ENCODE results near the gene RBMS3.

The RBMS3 gene

GRCh38 chr3:29280404-29281093 lies at the start of gene RBMS3:
Gene RBMS3, plus strand, starts transcription at chr3:29281071.
- DNase-seq, result peak; percentile 96

DNA sequence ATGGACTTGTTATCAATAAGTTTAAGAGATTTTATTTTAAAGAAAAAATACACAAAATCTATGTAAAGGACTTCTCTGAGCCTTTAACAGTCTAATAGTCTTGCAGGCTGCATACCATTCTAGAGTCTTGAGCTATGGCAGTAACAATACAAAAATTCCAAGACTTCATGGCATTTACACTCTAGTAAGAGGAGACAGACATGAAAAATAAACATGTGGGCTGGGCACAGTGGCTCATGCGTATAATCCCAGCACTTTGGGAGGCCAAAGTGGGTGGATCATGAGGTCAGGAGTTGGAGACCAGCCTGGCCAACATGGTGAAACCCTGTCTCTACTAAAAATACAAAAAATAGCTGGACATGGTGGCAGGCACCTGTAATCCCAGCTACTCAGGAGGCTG lies 47.7 kb upstream of the RBMS3 start:
- peak; percentile 69 for DNase-seq

DNA sequence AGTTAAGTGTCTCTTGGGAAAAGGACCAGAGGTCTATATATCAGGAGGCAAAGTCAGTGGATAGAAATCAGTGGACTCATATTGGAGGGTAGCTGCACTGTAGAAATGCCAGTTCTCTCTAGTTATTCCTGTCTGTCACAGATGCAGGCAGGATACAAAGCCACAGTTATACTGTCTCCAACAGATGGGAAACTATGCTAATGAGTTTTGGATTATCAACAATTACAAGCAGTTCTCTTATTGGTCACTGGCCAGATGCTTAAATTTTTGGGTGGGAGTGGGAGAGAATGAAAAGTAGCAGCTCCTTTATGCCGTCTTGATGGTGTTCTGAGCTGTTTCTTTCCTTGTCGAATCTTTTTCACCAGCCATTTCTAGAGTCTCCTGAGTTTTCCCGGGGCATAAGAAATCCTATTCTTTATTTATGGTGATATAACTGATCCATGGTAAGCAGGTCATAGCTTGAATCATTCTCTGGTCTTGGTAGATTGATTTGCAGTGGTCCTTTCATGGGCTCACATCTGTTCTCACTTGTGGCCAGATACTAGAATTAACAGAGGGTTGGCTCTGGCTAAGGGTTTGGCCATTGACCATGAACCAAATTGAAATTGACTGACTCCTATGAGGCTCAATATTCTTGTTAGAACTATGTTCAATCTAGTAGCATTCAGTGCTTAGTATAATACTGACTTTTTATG lies 44.6 kb upstream of the RBMS3 start:
- no peak for DNase-seq

DNA sequence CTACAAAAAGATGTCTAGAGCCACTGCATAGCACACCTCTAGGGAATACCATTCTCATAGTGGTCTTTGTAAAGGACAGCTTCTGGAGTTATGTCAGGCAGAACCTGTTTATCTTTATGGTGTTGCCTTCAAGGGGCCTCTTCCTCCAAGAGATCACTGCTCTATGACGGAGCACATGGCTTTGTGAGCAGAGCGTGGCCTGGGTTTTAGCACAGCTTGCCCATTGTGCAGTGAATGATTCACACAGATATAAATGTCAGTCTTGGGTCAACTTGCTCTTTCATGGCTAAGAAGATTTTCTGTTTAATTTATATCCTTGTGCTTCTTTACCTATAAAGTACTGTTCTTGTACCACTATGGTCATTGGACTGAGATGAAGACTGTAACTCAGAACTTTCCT lies 41.5 kb upstream of the RBMS3 start:
- DNase-seq, result no peak

- peak; percentile 80 for DNase-seq
These were observed 40.6 kb upstream of the RBMS3 start for GRCh38 chr3:29240248-29240647.

DNA sequence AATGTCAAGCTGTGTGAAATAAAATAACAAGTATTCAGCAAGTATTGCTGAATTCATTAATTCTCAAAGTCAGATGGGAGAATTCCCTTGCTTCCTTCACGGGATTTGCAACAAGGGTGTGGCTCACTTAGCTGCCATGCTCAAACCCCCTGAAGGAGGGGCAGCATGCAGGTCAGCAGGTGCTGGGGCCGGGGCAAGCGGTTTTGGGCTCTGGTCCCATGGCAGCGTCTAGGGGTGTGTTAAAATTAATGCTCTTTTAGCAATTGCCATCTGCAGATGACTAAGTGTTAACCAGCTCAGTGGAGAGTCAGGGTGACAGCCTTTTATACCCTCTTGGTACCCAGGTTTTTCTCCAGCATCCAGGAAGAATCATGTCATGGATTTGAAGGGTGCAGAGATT lies 40.0 kb upstream of the RBMS3 start:
- no peak for DNase-seq

GRCh38 chr3:29241855-29242254 lies 39.0 kb upstream of the RBMS3 start:
- DNase-seq, result no peak

DNA sequence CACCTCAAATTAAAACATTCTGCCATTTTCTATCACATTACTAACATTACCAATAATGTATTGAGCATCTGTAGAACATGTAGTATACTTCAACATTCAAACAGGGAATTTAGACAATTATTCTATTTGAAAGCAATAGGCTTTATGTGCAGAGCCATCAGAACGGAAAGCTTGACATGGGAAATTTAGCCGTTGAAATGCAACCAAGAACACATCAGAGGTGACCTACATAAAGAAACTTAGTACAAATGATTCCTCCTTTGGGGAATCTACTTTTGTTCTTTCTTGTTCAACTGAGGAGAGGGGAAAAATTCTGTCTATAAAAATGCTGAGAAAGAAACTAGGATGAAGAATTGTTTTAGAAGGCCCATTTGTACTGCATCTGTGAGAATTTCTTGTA lies 38.6 kb upstream of the RBMS3 start:
- DNase-seq, result no peak

GRCh38 chr3:29245441-29245840 lies 35.4 kb upstream of the RBMS3 start:
- no peak for DNase-seq

DNA sequence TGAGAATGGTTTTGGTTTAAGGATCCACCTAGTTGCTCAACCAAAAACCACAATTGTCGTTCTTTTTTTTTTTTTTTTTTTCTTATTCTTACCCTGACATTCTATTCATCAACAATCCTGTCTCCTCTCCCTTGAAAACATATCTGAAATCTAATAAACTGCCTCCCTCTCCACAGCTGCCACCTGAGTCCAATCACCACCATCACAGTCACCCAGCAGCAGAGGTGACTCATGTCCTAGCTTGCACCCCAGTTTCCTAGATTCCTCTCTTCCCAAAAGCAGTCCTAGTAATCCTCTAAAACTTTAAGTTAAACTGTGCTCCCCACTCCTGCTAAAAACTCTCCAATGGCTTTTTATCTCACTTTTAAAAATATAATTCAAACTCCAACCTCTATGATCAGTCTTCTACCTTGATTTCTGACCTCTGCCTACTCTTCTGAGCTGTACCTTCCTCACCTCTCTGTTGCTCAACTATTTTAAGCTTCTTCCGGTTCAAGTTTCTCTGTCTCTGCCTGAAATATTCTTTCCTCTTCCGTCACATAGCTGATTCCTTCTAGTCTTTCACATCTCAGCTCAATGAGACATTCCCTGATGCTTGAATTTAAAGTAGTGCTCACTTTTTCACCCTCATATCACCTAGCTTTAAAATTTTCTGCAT lies 33.7 kb upstream of the RBMS3 start:
- DNase-seq, result peak; percentile 50

DNA sequence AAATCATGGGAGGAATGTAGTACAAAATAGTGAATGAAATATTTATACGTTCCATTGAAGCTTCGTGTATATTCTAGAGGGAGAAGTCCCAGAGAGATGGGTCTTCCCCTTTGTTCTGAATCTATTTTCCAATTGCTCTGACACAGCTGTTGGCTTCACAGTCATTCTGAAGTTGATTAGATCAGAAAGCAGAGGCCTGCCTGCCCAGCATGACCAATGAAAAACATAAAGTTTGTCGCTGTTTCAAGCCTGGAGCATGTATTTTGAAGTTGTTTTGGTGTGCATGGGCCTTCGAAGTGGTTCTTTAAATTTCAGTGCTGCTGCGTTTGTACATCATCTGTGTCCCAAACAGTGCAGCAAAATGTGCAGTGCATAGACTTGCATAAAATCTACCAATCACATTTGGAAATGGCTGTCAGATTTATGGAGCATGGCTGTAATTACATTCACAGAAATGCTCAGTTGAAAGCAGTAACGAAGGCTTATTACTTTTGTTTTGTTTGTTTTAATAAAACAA lies 31.0 kb upstream of the RBMS3 start:
- DNase-seq, result no peak

DNA sequence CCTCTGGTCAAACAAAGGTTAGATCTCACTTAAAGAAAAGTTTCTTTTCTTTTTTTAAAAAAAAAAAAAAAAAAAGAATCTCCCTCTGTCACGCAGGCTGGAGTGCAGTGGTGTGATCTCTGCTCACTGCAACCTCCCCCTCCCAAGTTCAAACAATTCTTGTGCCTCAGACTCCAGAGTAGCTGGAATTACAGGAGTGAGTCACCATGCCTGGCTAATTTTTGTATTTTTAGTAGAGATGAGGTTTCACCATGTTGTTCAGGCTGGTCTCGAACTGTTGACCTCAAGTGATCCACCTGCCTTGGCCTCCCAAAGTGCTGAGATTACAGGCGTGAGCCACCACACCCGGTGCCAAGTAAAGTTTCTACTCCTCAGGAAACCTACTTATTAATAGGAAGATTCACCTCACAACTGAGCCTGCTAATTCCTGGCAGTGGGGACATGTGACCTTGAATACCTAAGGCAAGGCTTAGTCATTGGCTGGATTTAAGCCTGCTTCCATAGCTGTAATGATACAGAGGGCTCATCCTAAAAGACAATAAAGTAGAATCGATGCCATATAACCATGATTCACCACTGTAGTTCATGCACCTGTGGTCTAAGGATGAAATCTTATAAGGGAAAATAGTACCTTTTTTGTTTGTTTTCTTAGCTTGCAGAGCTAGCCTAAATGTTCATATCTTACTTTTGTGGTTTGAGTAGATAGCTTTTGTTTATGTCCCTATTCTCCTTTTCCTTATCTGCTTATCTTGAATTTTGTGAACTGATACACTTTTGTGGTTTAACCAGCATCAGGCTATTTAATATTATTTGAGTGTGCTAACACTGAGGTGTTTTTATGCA lies 24.8 kb upstream of the RBMS3 start:
- DNase-seq, result peak; percentile 37

DNA sequence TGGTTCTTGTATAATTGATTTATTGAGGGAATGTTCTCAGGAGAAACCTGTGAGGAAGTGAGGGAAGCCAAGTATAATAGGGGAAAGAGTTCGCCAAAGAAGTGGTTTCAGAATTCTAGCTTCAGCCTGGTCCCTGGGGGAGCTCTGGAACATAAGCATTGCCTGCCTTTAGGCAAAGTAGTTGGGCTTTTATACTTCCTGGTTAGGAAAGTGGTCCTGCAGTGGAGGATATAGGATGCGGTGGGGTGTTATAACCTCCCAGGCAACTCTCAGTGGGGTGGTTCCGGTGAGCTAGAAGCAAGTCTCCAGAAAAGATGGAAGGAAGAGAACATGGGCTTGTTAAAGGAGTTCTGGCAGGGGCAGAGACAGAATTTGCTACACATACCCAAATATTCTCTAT lies 22.7 kb upstream of the RBMS3 start:
- no peak for DNase-seq

DNA sequence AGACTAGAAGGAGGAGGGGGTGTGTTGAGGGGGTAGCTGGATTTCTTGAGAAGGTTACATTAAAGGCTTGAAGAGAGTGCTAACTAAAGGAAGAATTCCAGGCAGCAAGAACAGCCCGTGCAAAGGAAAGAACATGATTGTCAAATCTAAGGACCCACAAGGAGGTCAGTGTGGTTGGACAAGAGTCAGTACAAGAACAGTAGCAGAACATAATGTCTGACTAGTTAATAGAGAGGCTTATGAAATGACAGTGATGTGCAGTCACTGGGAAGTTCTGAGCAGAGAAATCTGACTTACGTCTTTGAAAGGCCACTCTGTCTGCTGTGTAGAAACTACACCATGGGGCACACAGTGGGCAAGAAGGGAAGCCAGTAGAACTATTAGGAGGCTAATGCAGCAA lies 19.8 kb upstream of the RBMS3 start:
- no peak for DNase-seq

GRCh38 chr3:29263476-29263875 lies 17.4 kb upstream of the RBMS3 start:
- DNase-seq, result no peak

GRCh38 chr3:29265509-29266072 lies 15.3 kb upstream of the RBMS3 start:
- no peak for DNase-seq

DNA sequence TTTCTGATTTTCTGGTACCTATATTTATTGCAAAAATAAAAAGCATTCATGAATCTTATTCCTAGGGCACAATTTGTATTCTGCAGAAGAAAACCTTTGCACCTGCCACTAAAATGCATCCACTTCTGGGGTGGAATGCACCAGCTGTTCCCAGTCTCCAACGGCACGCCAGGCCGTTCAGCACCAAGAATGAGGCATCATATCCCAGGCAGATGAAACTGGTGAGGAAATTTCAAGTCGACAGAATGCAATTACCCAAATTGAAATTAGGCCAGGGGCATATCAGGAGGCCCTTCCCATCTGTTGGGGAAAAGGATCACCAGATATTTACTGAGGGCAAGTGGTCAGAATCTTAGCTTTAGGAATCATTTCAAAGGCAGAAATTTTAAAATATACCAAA lies 13.6 kb upstream of the RBMS3 start:
- DNase-seq, result no peak

DNA sequence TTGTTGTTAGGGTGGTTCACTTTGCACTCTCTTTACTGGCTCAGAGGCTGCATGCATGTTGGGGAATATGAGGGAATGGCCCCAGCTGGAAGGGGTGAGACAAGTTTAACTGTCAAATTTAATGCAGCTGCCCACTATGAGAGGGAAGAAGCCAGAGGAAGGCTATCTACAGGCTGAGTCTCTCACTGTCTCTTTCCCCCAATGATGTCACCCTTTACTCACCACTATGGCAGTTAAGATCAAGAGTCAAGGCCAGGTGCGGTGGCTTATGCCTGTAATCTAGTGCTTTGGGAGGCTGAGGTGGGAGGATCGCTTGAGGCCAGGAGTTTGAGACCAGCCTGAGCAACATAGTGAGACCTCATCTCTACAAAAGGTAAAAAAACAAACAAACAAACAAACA lies 12.2 kb upstream of the RBMS3 start:
- no peak for DNase-seq

DNA sequence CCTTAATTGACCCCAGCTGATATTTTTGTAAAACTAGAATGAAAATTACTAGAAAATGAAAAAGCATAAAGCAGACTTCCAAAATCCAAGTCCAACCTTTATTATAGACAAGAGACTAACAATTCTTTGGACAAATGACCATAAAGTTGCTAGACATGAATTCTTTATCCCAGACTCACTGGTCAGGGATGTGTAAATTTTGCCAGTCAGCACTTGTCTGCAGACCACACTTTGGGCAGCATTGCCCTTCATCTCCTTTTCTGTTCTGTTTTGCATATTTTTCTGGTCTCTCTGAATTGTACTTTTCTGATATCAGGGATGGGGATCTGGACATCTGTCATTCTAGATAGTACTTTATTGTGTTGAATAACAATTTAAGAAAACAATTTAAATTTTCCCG lies 10.1 kb upstream of the RBMS3 start:
- no peak for DNase-seq

- DNase-seq, result no peak
These were observed 9.4 kb upstream of the RBMS3 start for GRCh38 chr3:29271475-29271874.

GRCh38 chr3:29274667-29275066 lies 6.2 kb upstream of the RBMS3 start:
- DNase-seq, result no peak

- no peak for DNase-seq
These were observed 5.6 kb upstream of the RBMS3 start for GRCh38 chr3:29275309-29275708.

DNA sequence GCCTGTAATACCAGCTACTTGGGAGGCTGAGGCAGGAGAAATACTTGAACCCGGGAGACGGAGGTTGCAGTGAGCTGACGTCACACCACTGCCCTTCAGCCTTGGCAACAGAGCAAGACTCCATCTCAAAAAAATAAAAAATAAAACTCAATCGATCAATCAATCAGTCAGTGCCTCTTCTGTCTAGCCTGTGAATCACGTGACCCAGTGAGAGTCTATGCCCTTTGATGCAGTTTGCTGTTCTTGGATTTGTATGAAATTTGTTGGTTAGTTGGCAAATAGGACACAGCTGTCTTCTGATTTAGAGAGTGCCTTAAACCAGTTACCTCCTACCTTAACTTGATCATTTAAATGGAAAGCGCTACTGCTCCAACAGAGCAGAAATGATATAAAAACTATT lies 3.6 kb upstream of the RBMS3 start:
- DNase-seq, result no peak
